Endothelial cell of umbilical vein (primary cell): ENCODE data around the gene PPIL6.

Source experiments
- CTCF ChIP-seq, 2 donors: IDR thresholded peaks; 1 replicate in 1 of 2; 2 replicates in 1 of 2; pipeline ENCODE4 v1.5.1; 2011; ENCODE audit warnings: low read length in 2 of 2, mild to moderate bottlenecking in 2 of 2, moderate library complexity in 2 of 2, control low read depth in 1 of 2, inconsistent platforms in 1 of 2, low read depth in 1 of 2; ENCODE audit not compliant: insufficient read depth in 1 of 2; ENCODE audit errors: extremely low read depth in 1 of 2
- EZH2 ChIP-seq: IDR thresholded peaks from 2 replicates; pipeline ENCODE4 v1.6.1; 2012; ENCODE audit warnings: borderline replicate concordance, low read depth, mild to moderate bottlenecking, moderate library complexity, low read length, inconsistent platforms; ENCODE audit not compliant: severe bottlenecking
- FOS ChIP-seq: IDR thresholded peaks from 2 replicates; pipeline ENCODE4 v1.6.1; 2011; ENCODE audit warnings: mild to moderate bottlenecking, low read length, moderate library complexity, borderline replicate concordance; ENCODE audit not compliant: insufficient read depth
- GATA2 ChIP-seq: IDR thresholded peaks from 2 replicates; pipeline ENCODE4 v1.7.0; 2011; ENCODE audit warnings: low read depth, mild to moderate bottlenecking, moderate library complexity, mixed read lengths, low read length; ENCODE audit not compliant: insufficient read length, insufficient read depth
- JUN ChIP-seq: IDR thresholded peaks from 2 replicates; pipeline ENCODE4 v1.6.1; 2011; ENCODE audit warnings: borderline replicate concordance, low read depth; ENCODE audit not compliant: insufficient read length, insufficient read depth
- MAX ChIP-seq: IDR thresholded peaks from 2 replicates; pipeline ENCODE4 v1.6.1; 2011; ENCODE audit not compliant: insufficient read depth, insufficient read length
- MYC ChIP-seq: IDR thresholded peaks from one replicate; pipeline ENCODE4 v1.6.1; 2011; ENCODE audit warnings: mild to moderate bottlenecking, low read depth, low read length
- POLR2A ChIP-seq: IDR thresholded peaks from 2 replicates; pipeline ENCODE4 v1.6.1; 2012; ENCODE audit warnings: low read depth, mild to moderate bottlenecking, control low read depth, low read length
- POLR2AphosphoS5 ChIP-seq: IDR thresholded peaks from 2 replicates; pipeline ENCODE4 v1.6.1; 2012; ENCODE audit warnings: low read depth, mild to moderate bottlenecking, control low read depth, low read length, moderate library complexity; ENCODE audit not compliant: insufficient read depth

GRCh38 chr6:109396046-109396718 lies 44.2 kb downstream of the PPIL6 start:
- TF ChIP-seq POLR2AphosphoS5, result no peak
- no peak for TF ChIP-seq MYC
- TF ChIP-seq POLR2A, result no peak
- no peak for TF ChIP-seq GATA2
- TF ChIP-seq CTCF (IDR thresholded peaks at IDR 0.05; ENCODE audit: extremely low read depth in 1 of 2, insufficient read depth in 1 of 2, low read depth in 1 of 2, low read length in 2 of 2), result no peak
- no peak for TF ChIP-seq MAX
- no peak for TF ChIP-seq EZH2
- TF ChIP-seq JUN, result no peak
- TF ChIP-seq FOS, result no peak
